ENCODE data around the gene XPNPEP1. TPM values are rescaled to one million over a fixed set of nuclear protein-coding genes. Genes with fewer than 3 reads are reported as not detected.

Gene XPNPEP1
- total RNA-seq, 4 donors from 2014 or later: 77.1 to 239 (median 109) TPM

DNA sequence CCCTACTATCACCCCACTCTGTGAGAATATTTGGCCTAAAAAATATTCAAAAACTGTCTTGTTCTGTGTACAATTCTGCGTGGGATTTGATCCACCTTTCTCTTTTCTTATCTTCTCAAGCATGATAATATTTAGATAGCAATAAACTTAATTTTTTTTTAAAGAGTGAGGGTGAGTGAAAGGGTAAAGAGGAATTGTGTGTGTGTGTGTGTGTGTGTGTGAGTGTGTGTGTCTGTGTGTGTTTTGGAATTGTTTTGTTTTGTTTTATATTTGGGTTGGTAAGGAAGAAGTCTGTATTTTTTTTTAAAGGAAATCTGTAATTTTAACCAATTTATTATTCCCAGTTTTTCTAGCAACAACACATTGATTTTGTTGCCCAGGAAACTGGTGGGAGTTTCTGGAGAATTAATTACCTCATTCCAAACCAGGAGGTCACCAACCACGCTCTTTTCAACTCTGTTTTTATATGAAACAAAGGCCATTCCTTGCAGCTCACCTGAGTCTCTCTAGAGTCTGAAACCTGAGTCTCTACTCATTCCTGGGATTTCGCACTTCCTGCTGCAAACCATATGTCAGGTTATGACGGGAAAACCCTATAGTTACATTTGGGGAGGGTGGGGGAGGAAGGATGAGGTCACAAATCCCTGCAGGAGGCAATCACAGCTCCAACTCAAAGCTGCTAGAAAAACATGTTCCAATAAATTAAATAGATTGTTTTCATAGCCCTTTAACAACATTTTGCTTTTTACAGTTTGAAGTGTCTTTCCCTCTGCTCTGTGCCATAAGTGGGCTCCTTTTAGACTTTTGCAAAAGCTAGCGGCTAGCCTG lies 38.1 kb upstream of the XPNPEP1 start:
- no peak for DNase-seq (ENCODE audit: low spot score in 2 of 2)
- Histone ChIP-seq H3K9me3 (no peaks in the 10 kb centered on the region), H3K4me3 (no peak overlapping the region), H3K27ac (peak overlapping the region; percentile 10), H3K36me3 (no peaks in the 10 kb centered on the region), H3K27me3 (no peaks in the 10 kb centered on the region), H3K4me1 (peaks cover 24% of the 10 kb centered on the region)
- WGBS: 66% methylated on average over 5 of the region's 5 CpGs
- TF ChIP-seq POLR2AphosphoS5 (IDR thresholded peaks at IDR 0.05): no peak
- TF ChIP-seq, protein P1, sequence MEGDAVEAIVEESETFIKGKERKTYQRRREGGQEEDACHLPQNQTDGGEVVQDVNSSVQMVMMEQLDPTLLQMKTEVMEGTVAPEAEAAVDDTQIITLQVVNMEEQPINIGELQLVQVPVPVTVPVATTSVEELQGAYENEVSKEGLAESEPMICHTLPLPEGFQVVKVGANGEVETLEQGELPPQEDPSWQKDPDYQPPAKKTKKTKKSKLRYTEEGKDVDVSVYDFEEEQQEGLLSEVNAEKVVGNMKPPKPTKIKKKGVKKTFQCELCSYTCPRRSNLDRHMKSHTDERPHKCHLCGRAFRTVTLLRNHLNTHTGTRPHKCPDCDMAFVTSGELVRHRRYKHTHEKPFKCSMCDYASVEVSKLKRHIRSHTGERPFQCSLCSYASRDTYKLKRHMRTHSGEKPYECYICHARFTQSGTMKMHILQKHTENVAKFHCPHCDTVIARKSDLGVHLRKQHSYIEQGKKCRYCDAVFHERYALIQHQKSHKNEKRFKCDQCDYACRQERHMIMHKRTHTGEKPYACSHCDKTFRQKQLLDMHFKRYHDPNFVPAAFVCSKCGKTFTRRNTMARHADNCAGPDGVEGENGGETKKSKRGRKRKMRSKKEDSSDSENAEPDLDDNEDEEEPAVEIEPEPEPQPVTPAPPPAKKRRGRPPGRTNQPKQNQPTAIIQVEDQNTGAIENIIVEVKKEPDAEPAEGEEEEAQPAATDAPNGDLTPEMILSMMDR (IDR thresholded peaks at IDR 0.05): no peak
- no peak for TF ChIP-seq POLR2A (IDR thresholded peaks at IDR 0.05)
- no peak for TF ChIP-seq EP300 (IDR thresholded peaks at IDR 0.05)

DNA sequence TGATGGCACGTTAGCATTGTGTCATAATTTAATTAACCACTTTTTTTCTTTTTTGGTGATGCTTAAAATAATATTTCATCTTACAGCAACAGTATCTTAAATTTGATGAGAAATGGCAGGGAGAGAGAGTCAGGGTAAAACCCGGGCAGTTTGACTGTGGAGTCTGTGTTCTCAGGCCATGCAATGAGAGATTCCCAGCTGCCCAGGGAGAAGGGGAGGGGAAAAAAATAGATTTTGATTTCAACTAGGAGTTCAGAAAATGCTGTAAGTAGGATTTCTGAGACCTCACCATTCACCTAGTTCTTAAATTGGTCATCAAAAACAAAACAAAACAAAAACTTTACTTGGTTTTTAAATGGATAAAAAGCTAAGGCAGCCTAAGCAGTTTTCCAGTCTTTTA lies 37.4 kb upstream of the XPNPEP1 start:
- peaks cover 24% of the 10 kb centered on the region for H3K4me1 ChIP-seq
- WGBS: 71% methylated on average over 2 of the region's 2 CpGs
- no peaks in the 10 kb centered on the region for H3K36me3 ChIP-seq
- H3K27me3 ChIP-seq: no peaks in the 10 kb centered on the region
- H3K4me3 ChIP-seq: no peak overlapping the region
- TF ChIP-seq, protein P1 (IDR thresholded peaks at IDR 0.05): no peak
- TF ChIP-seq EP300 (IDR thresholded peaks at IDR 0.05) (no peak), POLR2A (IDR thresholded peaks at IDR 0.05) (no peak), POLR2AphosphoS5 (IDR thresholded peaks at IDR 0.05) (no peak)
- H3K27ac ChIP-seq: peak overlapping the region; percentile 10
- H3K9me3 ChIP-seq: no peaks in the 10 kb centered on the region
- no peak for DNase-seq (ENCODE audit: low spot score in 2 of 2)

- TF ChIP-seq POLR2A (IDR thresholded peaks at IDR 0.05) (no peak), POLR2AphosphoS5 (IDR thresholded peaks at IDR 0.05) (no peak), EP300 (IDR thresholded peaks at IDR 0.05) (no peak)
- TF ChIP-seq, protein P1 (IDR thresholded peaks at IDR 0.05): no peak
- Histone ChIP-seq H3K36me3 (no peaks in the 10 kb centered on the region), H3K4me3 (no peak overlapping the region), H3K9me3 (no peaks in the 10 kb centered on the region), H3K27me3 (no peaks in the 10 kb centered on the region), H3K4me1 (peaks cover 24% of the 10 kb centered on the region), H3K27ac (peak overlapping the region; percentile 0)
- WGBS: 79% methylated on average over 8 of the region's 8 CpGs
- DNase-seq (ENCODE audit: low spot score in 2 of 2): no peak
These were observed 36.2 kb upstream of the XPNPEP1 start for GRCh38 chr10:109959259-109960145.

DNA sequence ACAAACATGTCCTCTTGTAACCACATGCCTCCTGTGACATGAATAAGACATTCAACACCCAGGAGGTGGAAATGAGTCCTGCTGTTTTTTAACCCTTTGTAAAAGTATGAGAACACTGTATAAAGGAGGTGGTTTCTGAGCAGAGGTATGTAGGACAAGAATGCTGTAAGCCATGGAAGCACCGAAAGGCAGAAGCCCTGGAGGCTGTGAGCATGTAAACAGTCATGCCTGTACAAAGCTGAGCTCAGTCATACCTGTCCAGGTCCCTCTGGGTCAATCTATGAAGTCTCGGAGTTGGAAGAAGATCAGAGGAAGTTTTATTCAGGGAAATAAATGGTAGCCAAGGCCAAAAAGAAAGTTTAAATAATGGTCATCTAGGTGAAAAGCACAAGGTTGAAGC lies 34.7 kb upstream of the XPNPEP1 start:
- Histone ChIP-seq H3K36me3 (no peaks in the 10 kb centered on the region), H3K27ac (no peak overlapping the region), H3K27me3 (no peaks in the 10 kb centered on the region), H3K4me1 (peaks cover 33% of the 10 kb centered on the region), H3K9me3 (no peaks in the 10 kb centered on the region), H3K4me3 (no peak overlapping the region)
- no peak for DNase-seq (ENCODE audit: low spot score in 2 of 2)
- TF ChIP-seq POLR2AphosphoS5 (IDR thresholded peaks at IDR 0.05) (no peak), POLR2A (IDR thresholded peaks at IDR 0.05) (no peak), EP300 (IDR thresholded peaks at IDR 0.05) (no peak)
- TF ChIP-seq, protein P1 (IDR thresholded peaks at IDR 0.05): no peak
- WGBS: 60% methylated on average over 2 of the region's 2 CpGs
